ENCODE data around the gene NIN. TPM values are rescaled to one million over a fixed set of nuclear protein-coding genes. Genes with fewer than 3 reads are reported as not detected.

Gene NIN
- total RNA-seq, 4 donors from 2014 or later, result 30.2 to 43.1 (median 38.6) TPM

DNA sequence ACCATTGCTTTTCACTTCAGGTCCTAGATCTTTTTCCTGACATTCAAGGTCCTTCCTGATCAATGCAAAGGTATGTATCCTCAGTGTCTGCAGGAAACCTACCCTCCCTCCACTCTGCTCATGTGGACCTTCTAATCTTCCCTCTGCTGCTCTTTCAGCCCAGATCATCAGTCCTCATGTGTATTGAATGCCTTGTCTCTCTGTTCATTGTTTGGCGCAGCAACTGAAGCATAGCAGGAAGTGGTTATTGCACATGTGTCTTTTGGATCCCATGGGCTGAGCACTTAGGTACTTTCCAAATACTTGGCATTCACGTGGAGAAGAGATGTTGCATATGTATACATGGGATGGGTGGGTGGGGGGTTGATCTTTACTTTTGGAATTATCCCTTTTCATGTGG lies 4.3 kb upstream of the NIN start:
- peaks cover 0 to 8% (median 0%) of the 10 kb centered on the region in 3 donors for H3K4me1 ChIP-seq
- WGBS, 2 donors (ENCODE audit: low coverage in 1 of 2), result 52 to 58% methylated on average over 2 of the region's 2 CpGs
- no peak overlapping the region for H3K4me3 ChIP-seq
- H3K27ac ChIP-seq, result no peak overlapping the region
- no peaks in the 10 kb centered on the region for H3K9me3 ChIP-seq
- H3K36me3 ChIP-seq, result no peaks in the 10 kb centered on the region
- no peak for ATAC-seq
- H3K27me3 ChIP-seq, result peaks cover 5% of the 10 kb centered on the region
- TF ChIP-seq POLR2AphosphoS5 (IDR thresholded peaks at IDR 0.05) (no peak), EP300 (IDR thresholded peaks at IDR 0.05) (no peak), POLR2A (IDR thresholded peaks at IDR 0.05) (no peak)
- TF ChIP-seq, protein P1, sequence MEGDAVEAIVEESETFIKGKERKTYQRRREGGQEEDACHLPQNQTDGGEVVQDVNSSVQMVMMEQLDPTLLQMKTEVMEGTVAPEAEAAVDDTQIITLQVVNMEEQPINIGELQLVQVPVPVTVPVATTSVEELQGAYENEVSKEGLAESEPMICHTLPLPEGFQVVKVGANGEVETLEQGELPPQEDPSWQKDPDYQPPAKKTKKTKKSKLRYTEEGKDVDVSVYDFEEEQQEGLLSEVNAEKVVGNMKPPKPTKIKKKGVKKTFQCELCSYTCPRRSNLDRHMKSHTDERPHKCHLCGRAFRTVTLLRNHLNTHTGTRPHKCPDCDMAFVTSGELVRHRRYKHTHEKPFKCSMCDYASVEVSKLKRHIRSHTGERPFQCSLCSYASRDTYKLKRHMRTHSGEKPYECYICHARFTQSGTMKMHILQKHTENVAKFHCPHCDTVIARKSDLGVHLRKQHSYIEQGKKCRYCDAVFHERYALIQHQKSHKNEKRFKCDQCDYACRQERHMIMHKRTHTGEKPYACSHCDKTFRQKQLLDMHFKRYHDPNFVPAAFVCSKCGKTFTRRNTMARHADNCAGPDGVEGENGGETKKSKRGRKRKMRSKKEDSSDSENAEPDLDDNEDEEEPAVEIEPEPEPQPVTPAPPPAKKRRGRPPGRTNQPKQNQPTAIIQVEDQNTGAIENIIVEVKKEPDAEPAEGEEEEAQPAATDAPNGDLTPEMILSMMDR (IDR thresholded peaks at IDR 0.05), result no peak

DNA sequence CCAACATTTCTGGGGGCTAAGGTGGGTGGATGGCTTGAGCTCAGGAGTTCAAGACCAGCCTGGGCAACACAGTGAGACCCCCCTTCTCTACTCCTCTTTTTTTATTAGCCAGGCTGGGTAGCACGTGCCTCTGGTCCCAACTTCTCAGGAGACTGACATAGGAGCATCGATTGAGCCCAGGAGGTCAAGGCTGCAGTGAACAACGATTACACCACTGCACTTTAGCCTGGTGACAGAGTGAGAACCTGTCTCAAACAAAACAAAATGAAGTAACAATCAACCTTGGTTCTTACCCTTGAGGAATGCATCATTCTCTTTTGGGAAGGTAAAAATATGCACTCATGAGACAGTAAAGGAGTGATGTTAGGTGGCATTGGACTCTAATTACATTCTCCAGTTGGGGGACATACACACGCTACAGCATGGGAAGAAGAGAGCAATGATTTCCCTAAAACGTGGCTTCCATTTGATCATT lies 3.9 kb upstream of the NIN start:
- H3K9me3 ChIP-seq, result no peaks in the 10 kb centered on the region
- peaks cover 0 to 9% (median 0%) of the 10 kb centered on the region in 3 donors for H3K4me1 ChIP-seq
- no peak overlapping the region for H3K27ac ChIP-seq
- peaks cover under 1% of the 10 kb centered on the region for H3K27me3 ChIP-seq
- ATAC-seq, result no peak
- no peak for TF ChIP-seq POLR2AphosphoS5 (IDR thresholded peaks at IDR 0.05)
- no peak for TF ChIP-seq POLR2A (IDR thresholded peaks at IDR 0.05)
- TF ChIP-seq, protein P1 (IDR thresholded peaks at IDR 0.05), result no peak
- no peak for TF ChIP-seq EP300 (IDR thresholded peaks at IDR 0.05)
- no peaks in the 10 kb centered on the region for H3K36me3 ChIP-seq
- WGBS, 2 donors (ENCODE audit: low coverage in 1 of 2), result 69 to 78% methylated on average over 2 to 3 of the region's 5 CpGs
- H3K4me3 ChIP-seq, result no peak overlapping the region

DNA sequence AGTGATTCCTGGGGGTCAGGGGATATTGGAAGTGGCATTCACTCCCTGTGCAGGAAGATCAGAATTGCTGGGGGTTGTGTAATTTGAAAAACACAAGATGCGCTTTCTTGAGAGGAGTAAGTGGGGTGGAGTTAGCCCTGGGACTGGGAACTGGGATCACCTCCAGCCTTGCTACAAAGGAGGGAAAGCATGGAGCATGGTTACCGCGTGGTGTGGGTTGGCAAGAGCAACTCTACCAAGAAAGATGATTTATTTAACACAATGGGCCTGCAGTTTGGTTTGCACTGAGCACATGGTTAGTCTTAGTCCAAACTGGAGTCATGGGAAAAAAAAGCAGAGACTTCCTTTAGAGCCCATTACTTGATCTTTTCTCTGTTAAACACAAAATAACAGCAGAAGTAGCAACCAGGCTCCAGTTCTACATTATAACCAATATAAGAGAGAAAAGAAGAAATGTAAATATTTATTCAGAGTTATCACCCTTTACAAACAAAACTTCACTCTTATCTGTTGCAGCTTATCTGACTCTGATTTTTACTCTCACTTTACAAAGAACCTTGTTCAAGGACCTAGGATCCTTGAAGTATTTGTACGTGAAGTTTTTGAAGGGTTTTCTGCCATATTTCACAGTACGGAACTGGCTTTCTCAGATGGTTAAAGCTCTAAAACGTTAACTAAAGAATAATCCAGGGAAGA lies 2.1 kb upstream of the NIN start:
- no peaks in the 10 kb centered on the region for H3K27me3 ChIP-seq
- ATAC-seq, result no peak
- H3K36me3 ChIP-seq, result no peaks in the 10 kb centered on the region
- no peak for TF ChIP-seq POLR2AphosphoS5 (IDR thresholded peaks at IDR 0.05)
- TF ChIP-seq POLR2A (IDR thresholded peaks at IDR 0.05), result no peak
- TF ChIP-seq, protein P1 (IDR thresholded peaks at IDR 0.05), result no peak
- TF ChIP-seq EP300 (IDR thresholded peaks at IDR 0.05), result no peak
- H3K4me1 ChIP-seq, result peaks cover 0 to 27% (median 7%) of the 10 kb centered on the region in 3 donors
- H3K9me3 ChIP-seq, result no peaks in the 10 kb centered on the region
- 71 to 85% methylated on average over 5 to 6 of the region's 6 CpGs for WGBS, 2 donors (ENCODE audit: low coverage in 1 of 2)
- no peak overlapping the region for H3K27ac ChIP-seq
- H3K4me3 ChIP-seq, result no peak overlapping the region

DNA sequence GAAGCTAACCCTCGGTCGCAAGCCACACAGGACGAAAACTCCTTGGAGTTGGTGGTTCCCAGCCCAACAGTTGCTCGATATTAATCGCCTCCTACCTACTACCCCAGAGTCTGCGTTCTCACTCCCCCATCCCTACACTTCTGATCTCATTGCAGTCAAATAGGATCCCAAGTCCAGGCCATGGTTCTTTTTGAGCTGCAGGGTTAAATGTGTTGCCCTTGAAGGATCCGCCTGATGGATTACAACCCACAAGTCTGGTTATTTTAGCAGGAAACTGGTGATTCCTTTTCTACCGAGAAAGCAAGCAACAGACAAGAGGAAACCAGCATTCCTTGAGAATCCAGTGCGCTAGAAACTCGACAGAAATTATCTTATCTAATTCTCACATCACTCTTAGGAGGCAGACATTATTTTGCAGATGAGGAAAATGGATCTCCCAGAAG lies 785 bp upstream of the NIN start:
- peak overlapping the region in 3 of 4 donors; percentile 94 to 96 (median 95) for H3K27ac ChIP-seq
- no peak for ATAC-seq
- TF ChIP-seq EP300 (IDR thresholded peaks at IDR 0.05), result no peak
- TF ChIP-seq, protein P1 (IDR thresholded peaks at IDR 0.05), result no peak
- no peaks in the 10 kb centered on the region for H3K9me3 ChIP-seq
- 0 to 8% methylated on average over 4 to 8 of the region's 10 CpGs for WGBS, 2 donors (ENCODE audit: low coverage in 1 of 2)
- H3K27me3 ChIP-seq, result no peaks in the 10 kb centered on the region
- no peaks in the 10 kb centered on the region for H3K36me3 ChIP-seq
- peak overlapping the region; percentile 77 to 98 for H3K4me3 ChIP-seq
- peaks cover 0 to 33% (median 7%) of the 10 kb centered on the region in 3 donors for H3K4me1 ChIP-seq
